ENCODE results near the gene GNB3. TPM values are rescaled to one million over a fixed set of nuclear protein-coding genes. Genes with fewer than 3 reads are reported as not detected.

GNB3 gene
- total and polyA plus RNA-seq, 9 of the 15 experiments (the other 6 are each of a cell fraction or from before 2014, with no cell fraction given) = 1.4 to 5.8 (median 2.0) TPM

DNA sequence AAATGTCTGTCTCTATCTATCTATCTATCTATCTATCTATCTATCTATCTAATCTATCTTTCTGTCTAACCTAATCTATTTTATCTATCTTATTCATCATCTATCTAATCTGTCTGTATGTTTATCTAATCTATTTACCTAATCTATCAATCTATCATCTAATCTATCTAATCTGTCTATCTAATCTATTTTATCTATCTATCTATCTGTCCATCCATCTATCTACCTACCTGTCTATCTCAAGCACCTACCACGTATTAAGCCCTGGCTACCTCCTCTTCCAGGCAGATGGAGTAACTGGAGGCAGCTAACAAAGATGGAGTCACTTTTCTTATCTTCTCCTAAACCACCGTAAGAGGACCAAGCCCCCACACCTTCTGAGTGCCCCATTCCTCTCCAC lies 45.6 kb upstream of the GNB3 start (continued):
- no peak for TF ChIP-seq ZNF561 (CRISPR knock-in tag; conservative IDR thresholded peaks at IDR 0.05)
- TF ChIP-seq GATAD2B (IDR thresholded peaks at IDR 0.05; ENCODE audit: borderline replicate concordance) = peak; percentile 96
- TF ChIP-seq JUND (IDR thresholded peaks at IDR 0.05; ENCODE audit: borderline replicate concordance, low read depth, low read length) = no peak
- TF ChIP-seq JUND (tag; IDR thresholded peaks at IDR 0.05; ENCODE audit: borderline replicate concordance, low read depth, low read length) = no peak
- no peak for TF ChIP-seq HNRNPUL1 (IDR thresholded peaks at IDR 0.05; ENCODE audit: low read length)
- TF ChIP-seq ZNF174 (CRISPR knock-in tag; IDR thresholded peaks at IDR 0.05) = no peak
- TF ChIP-seq, protein P1, sequence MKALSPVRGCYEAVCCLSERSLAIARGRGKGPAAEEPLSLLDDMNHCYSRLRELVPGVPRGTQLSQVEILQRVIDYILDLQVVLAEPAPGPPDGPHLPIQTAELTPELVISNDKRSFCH (CRISPR knock-in tag; IDR thresholded peaks at IDR 0.05) = no peak
- TF ChIP-seq, protein P1 (tag; IDR thresholded peaks at IDR 0.05) = no peak
- TF ChIP-seq CC2D1A (IDR thresholded peaks at IDR 0.05) = no peak
- TF ChIP-seq HDAC1 (IDR thresholded peaks at IDR 0.05) = peak in 1 of 2 experiments; percentile 54; a peak in 1 of 4 replicates
- TF ChIP-seq MTA3 (IDR thresholded peaks at IDR 0.05; ENCODE audit: borderline replicate concordance) = no peak
- no peak for TF ChIP-seq MBD2 (IDR thresholded peaks at IDR 0.05; ENCODE audit: borderline replicate concordance, low read depth)
- TF ChIP-seq ILF3 (IDR thresholded peaks at IDR 0.05; ENCODE audit: borderline replicate concordance) = no peak
- TF ChIP-seq NFE2L1 (tag; IDR thresholded peaks at IDR 0.05; ENCODE audit: borderline replicate concordance, low read depth) = no peak
- peak; percentile 93 for TF ChIP-seq GATA2 (CRISPR knock-in tag; IDR thresholded peaks at IDR 0.05)
- TF ChIP-seq NFE2 (IDR thresholded peaks at IDR 0.05; ENCODE audit: low read depth) = no peak
- TF ChIP-seq YBX1 (IDR thresholded peaks at IDR 0.05) = no peak
- TF ChIP-seq MTA1 (IDR thresholded peaks at IDR 0.05; ENCODE audit: borderline replicate concordance) = peak; percentile 94
- TF ChIP-seq SP2 (IDR thresholded peaks at IDR 0.05; ENCODE audit: extremely low read depth, low read depth, low read length, poor library complexity, severe bottlenecking) = no peak
- TF ChIP-seq, protein P2, sequence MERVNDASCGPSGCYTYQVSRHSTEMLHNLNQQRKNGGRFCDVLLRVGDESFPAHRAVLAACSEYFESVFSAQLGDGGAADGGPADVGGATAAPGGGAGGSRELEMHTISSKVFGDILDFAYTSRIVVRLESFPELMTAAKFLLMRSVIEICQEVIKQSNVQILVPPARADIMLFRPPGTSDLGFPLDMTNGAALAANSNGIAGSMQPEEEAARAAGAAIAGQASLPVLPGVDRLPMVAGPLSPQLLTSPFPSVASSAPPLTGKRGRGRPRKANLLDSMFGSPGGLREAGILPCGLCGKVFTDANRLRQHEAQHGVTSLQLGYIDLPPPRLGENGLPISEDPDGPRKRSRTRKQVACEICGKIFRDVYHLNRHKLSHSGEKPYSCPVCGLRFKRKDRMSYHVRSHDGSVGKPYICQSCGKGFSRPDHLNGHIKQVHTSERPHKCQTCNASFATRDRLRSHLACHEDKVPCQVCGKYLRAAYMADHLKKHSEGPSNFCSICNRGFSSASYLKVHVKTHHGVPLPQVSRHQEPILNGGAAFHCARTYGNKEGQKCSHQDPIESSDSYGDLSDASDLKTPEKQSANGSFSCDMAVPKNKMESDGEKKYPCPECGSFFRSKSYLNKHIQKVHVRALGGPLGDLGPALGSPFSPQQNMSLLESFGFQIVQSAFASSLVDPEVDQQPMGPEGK (CRISPR knock-in tag; IDR thresholded peaks at IDR 0.05; ENCODE audit: borderline replicate concordance) = no peak
- TF ChIP-seq L3MBTL2 (IDR thresholded peaks at IDR 0.05) = no peak
- TF ChIP-seq, protein P3, sequence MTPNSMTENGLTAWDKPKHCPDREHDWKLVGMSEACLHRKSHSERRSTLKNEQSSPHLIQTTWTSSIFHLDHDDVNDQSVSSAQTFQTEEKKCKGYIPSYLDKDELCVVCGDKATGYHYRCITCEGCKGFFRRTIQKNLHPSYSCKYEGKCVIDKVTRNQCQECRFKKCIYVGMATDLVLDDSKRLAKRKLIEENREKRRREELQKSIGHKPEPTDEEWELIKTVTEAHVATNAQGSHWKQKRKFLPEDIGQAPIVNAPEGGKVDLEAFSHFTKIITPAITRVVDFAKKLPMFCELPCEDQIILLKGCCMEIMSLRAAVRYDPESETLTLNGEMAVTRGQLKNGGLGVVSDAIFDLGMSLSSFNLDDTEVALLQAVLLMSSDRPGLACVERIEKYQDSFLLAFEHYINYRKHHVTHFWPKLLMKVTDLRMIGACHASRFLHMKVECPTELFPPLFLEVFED (CRISPR knock-in tag; conservative IDR thresholded peaks at IDR 0.05) = no peak
- TF ChIP-seq ZNF12 (CRISPR knock-in tag; IDR thresholded peaks at IDR 0.05) = no peak

Data from K562 (cell line).